HG02938 (cell line): ENCODE measurements around the gene RTEL1.

Source experiments
- ATAC-seq: cut with Tn5 transposase; IDR thresholded peaks from one replicate; pipeline ENCODE4 v1.9.1; 2021; ENCODE audit warnings: mild to moderate bottlenecking, moderate library complexity; ENCODE audit not compliant: unreplicated experiment

RTEL1 gene

GRCh38 chr20:63738687-63739129 lies 80.6 kb downstream of the RTEL1 start:
- ATAC-seq: no peak

GRCh38 chr20:63739130-63740069 lies 81.3 kb downstream of the RTEL1 start, which contains the start of gene SLC2A4RG:
Gene SLC2A4RG, plus strand, starts transcription at chr20:63739776. Its CDS starts 137 bp downstream, at chr20:63739913.
- ATAC-seq: no peak

GRCh38 chr20:63740070-63740626 lies 82.0 kb downstream of the RTEL1 start:
- ATAC-seq: no peak

- ATAC-seq: no peak
Measured at GRCh38 chr20:63740627-63741353, 82.7 kb downstream of the RTEL1 start.

- no peak for ATAC-seq
Measured at GRCh38 chr20:63741354-63741675, 83.2 kb downstream of the RTEL1 start.

GRCh38 chr20:63741676-63742380 lies 83.7 kb downstream of the RTEL1 start:
- ATAC-seq: no peak

- ATAC-seq: no peak
Measured at GRCh38 chr20:63742381-63743024, 84.4 kb downstream of the RTEL1 start.

GRCh38 chr20:63743210-63743970 lies 85.3 kb downstream of the RTEL1 start:
- ATAC-seq: no peak

GRCh38 chr20:63744158-63744557 lies 86.0 kb downstream of the RTEL1 start:
- no peak for ATAC-seq

- ATAC-seq: no peak
Measured at GRCh38 chr20:63744574-63745423, 86.7 kb downstream of the RTEL1 start.

GRCh38 chr20:63745424-63745805 lies 87.3 kb downstream of the RTEL1 start:
- ATAC-seq: no peak
